ENCODE results near the gene CUX1.

Gene CUX1

GRCh38 chr7:101940151-101940550 lies 122.7 kb downstream of the CUX1 start:
- Histone ChIP-seq H3K27me3 (ENCODE audit: insufficient read depth, low read length, poor library complexity) (no peaks in the 10 kb centered on the region), H3K4me2 (ENCODE audit: insufficient read depth, low read length) (no peak overlapping the region), H4K20me1 (ENCODE audit: insufficient read depth, low read length) (peaks cover 52% of the 10 kb centered on the region), H3K4me1 (ENCODE audit: insufficient read depth, low read length) (peaks cover 28% of the 10 kb centered on the region), H3K79me2 (ENCODE audit: insufficient read depth, low read length) (peaks cover 94% of the 10 kb centered on the region), H3K9ac (ENCODE audit: low read depth, low read length) (no peak overlapping the region), H3K9me3 (ENCODE audit: insufficient read depth, low read length, severe bottlenecking) (no peaks in the 10 kb centered on the region), H3K36me3 (ENCODE audit: insufficient read depth, low read length) (peaks cover 25% of the 10 kb centered on the region), H2AFZ (ENCODE audit: low read depth, low read length) (no peak overlapping the region), H3K27ac (ENCODE audit: low read length) (no peak overlapping the region), H3K4me3 (ENCODE audit: low read depth in 1 of 2, low read length in 2 of 2) (no peak overlapping the region)
- ATAC-seq (ENCODE audit: insufficient read depth, low read depth) (no peak), DNase-seq (no peak)
- TF ChIP-seq EZH2 (IDR thresholded peaks at IDR 0.05; ENCODE audit: borderline replicate concordance, low read depth, low read length, severe bottlenecking), result no peak
- no peak for TF ChIP-seq CTCF (IDR thresholded peaks at IDR 0.05; ENCODE audit: borderline replicate concordance, extremely low read depth, low read length, poor library complexity, severe bottlenecking)

- H3K27ac ChIP-seq (ENCODE audit: low read length), result peak overlapping the region; percentile 58
- TF ChIP-seq EZH2 (IDR thresholded peaks at IDR 0.05; ENCODE audit: borderline replicate concordance, low read depth, low read length, severe bottlenecking), result no peak
- no peak for TF ChIP-seq CTCF (IDR thresholded peaks at IDR 0.05; ENCODE audit: borderline replicate concordance, extremely low read depth, low read length, poor library complexity, severe bottlenecking)
- peaks cover 94% of the 10 kb centered on the region for H3K79me2 ChIP-seq (ENCODE audit: insufficient read depth, low read length)
- H3K9ac ChIP-seq (ENCODE audit: low read depth, low read length), result no peak overlapping the region
- H3K36me3 ChIP-seq (ENCODE audit: insufficient read depth, low read length), result peaks cover 18% of the 10 kb centered on the region
- H3K27me3 ChIP-seq (ENCODE audit: insufficient read depth, low read length, poor library complexity), result no peaks in the 10 kb centered on the region
- no peak overlapping the region for H2AFZ ChIP-seq (ENCODE audit: low read depth, low read length)
- no peaks in the 10 kb centered on the region for H3K9me3 ChIP-seq (ENCODE audit: insufficient read depth, low read length, severe bottlenecking)
- DNase-seq (no peak), ATAC-seq (ENCODE audit: insufficient read depth, low read depth) (no peak)
- H3K4me1 ChIP-seq (ENCODE audit: insufficient read depth, low read length), result peaks cover 28% of the 10 kb centered on the region
- H3K4me2 ChIP-seq (ENCODE audit: insufficient read depth, low read length), result no peak overlapping the region
- peaks cover 52% of the 10 kb centered on the region for H4K20me1 ChIP-seq (ENCODE audit: insufficient read depth, low read length)
- H3K4me3 ChIP-seq (ENCODE audit: low read depth in 1 of 2, low read length in 2 of 2), result no peak overlapping the region
Observed at GRCh38 chr7:101940830-101941229, 123.4 kb downstream of the CUX1 start.

GRCh38 chr7:101941481-101942383 lies 124.3 kb downstream of the CUX1 start:
- H3K36me3 ChIP-seq (ENCODE audit: insufficient read depth, low read length), result peaks cover 16% of the 10 kb centered on the region
- peaks cover 94% of the 10 kb centered on the region for H3K79me2 ChIP-seq (ENCODE audit: insufficient read depth, low read length)
- H3K9me3 ChIP-seq (ENCODE audit: insufficient read depth, low read length, severe bottlenecking), result no peaks in the 10 kb centered on the region
- H3K27me3 ChIP-seq (ENCODE audit: insufficient read depth, low read length, poor library complexity), result no peaks in the 10 kb centered on the region
- TF ChIP-seq EZH2 (IDR thresholded peaks at IDR 0.05; ENCODE audit: borderline replicate concordance, low read depth, low read length, severe bottlenecking), result no peak
- no peak for TF ChIP-seq CTCF (IDR thresholded peaks at IDR 0.05; ENCODE audit: borderline replicate concordance, extremely low read depth, low read length, poor library complexity, severe bottlenecking)
- H3K27ac ChIP-seq (ENCODE audit: low read length), result peak overlapping the region; percentile 58
- peak; percentile 74 for ATAC-seq (ENCODE audit: insufficient read depth, low read depth)
- no peak for DNase-seq
- no peak overlapping the region for H3K4me2 ChIP-seq (ENCODE audit: insufficient read depth, low read length)
- H4K20me1 ChIP-seq (ENCODE audit: insufficient read depth, low read length), result peaks cover 55% of the 10 kb centered on the region
- no peak overlapping the region for H2AFZ ChIP-seq (ENCODE audit: low read depth, low read length)
- no peak overlapping the region for H3K4me3 ChIP-seq (ENCODE audit: low read depth in 1 of 2, low read length in 2 of 2)
- no peak overlapping the region for H3K9ac ChIP-seq (ENCODE audit: low read depth, low read length)
- peaks cover 28% of the 10 kb centered on the region for H3K4me1 ChIP-seq (ENCODE audit: insufficient read depth, low read length)
